Muscle of leg (tissue), 11 donors: ENCODE data around the gene L3MBTL4. TPM values are rescaled to one million over a fixed set of nuclear protein-coding genes. Genes with fewer than 3 reads are reported as not detected.

Source experiments
- DNase-seq: peaks from one replicate; pipeline ENCODE4 v3.0.0; 2013
- H3K27ac ChIP-seq: one replicate; pipeline ENCODE4 v1.5.1; 2013; ENCODE audit warnings: mild to moderate bottlenecking, low read length, control low read depth
- H3K27me3 ChIP-seq: one replicate; pipeline ENCODE4 v1.6.1; 2013; ENCODE audit warnings: low read length; ENCODE audit not compliant: control insufficient read depth, insufficient read depth
- H3K36me3 ChIP-seq: one replicate; pipeline ENCODE4 v1.6.1; 2013; ENCODE audit warnings: low read length; ENCODE audit not compliant: control insufficient read depth, insufficient read depth
- H3K4me1 ChIP-seq: one replicate; pipeline ENCODE4 v1.6.1; 2013; ENCODE audit warnings: low read length; ENCODE audit not compliant: control insufficient read depth, insufficient read depth
- H3K4me3 ChIP-seq: one replicate; pipeline ENCODE4 v1.5.1; 2013; ENCODE audit warnings: low read length, control low read depth
- H3K9me3 ChIP-seq: replicated peaks from 2 replicates; pipeline ENCODE4 v1.6.1; 2013; ENCODE audit warnings: low read depth, low read length; ENCODE audit not compliant: control insufficient read depth
- WGBS: methylation state at CpG from one replicate; pipeline ENCODE4 v1.1.5; 2013; ENCODE audit warnings: missing lambda C conversion rate; ENCODE audit not compliant: insufficient coverage; 5-methylcytosine and 5-hydroxymethylcytosine counted together
- polyA plus RNA-seq, 8 donors: library from polyadenylated mRNA; unstranded; fragments of 120-200 nt; gene quantifications; one replicate each; pipeline versions ENCODE4 v1.2.1 to v1.2.3, GENCODE V29; 2013; ENCODE audit warnings: inconsistent platforms in 1 of 8, low replicate concordance in 1 of 8; ENCODE audit not compliant: insufficient read length in 8 of 8, insufficient read depth in 1 of 8
- total RNA-seq: library from RNA; stranded (reverse); fragments of 120-200 nt; gene quantifications from one replicate; pipeline ENCODE4 v1.2.4, GENCODE V29; 2013

Gene L3MBTL4
- total and polyA plus RNA-seq, 9 donors: 0.78 to 4.2 (median 1.4) TPM

GRCh38 chr18:6256521-6256920, 158.2 kb downstream of the L3MBTL4 start:
- H3K9me3 ChIP-seq: peaks cover 2% of the 10 kb centered on the region
- H3K27me3 ChIP-seq: no peaks in the 10 kb centered on the region
- no peaks in the 10 kb centered on the region for H3K4me1 ChIP-seq
- no peak overlapping the region for H3K27ac ChIP-seq
- no peaks in the 10 kb centered on the region for H3K36me3 ChIP-seq
- DNase-seq: no peak
- WGBS: 85% methylated on average over 9 of the region's 10 CpGs
- no peak overlapping the region for H3K4me3 ChIP-seq

GRCh38 chr18:6255886-6256285, 158.8 kb downstream of the L3MBTL4 start:
- peaks cover 2% of the 10 kb centered on the region for H3K9me3 ChIP-seq
- DNase-seq: no peak
- H3K36me3 ChIP-seq: no peaks in the 10 kb centered on the region
- WGBS: no CpG with 5 or more reads among the region's 1 CpG
- H3K4me1 ChIP-seq: no peaks in the 10 kb centered on the region
- H3K27ac ChIP-seq: no peak overlapping the region
- H3K4me3 ChIP-seq: no peak overlapping the region
- H3K27me3 ChIP-seq: no peaks in the 10 kb centered on the region

GRCh38 chr18:6255116-6255705, 159.5 kb downstream of the L3MBTL4 start:
- no peaks in the 10 kb centered on the region for H3K4me1 ChIP-seq
- H3K4me3 ChIP-seq: no peak overlapping the region
- DNase-seq: no peak
- no peak overlapping the region for H3K27ac ChIP-seq
- H3K9me3 ChIP-seq: peaks cover 2% of the 10 kb centered on the region
- no peaks in the 10 kb centered on the region for H3K36me3 ChIP-seq
- H3K27me3 ChIP-seq: no peaks in the 10 kb centered on the region
- WGBS: 47% methylated on average over 2 of the region's 4 CpGs

- peaks cover 2% of the 10 kb centered on the region for H3K9me3 ChIP-seq
- no peaks in the 10 kb centered on the region for H3K36me3 ChIP-seq
- no peaks in the 10 kb centered on the region for H3K27me3 ChIP-seq
- H3K4me1 ChIP-seq: no peaks in the 10 kb centered on the region
- peak; percentile 59 for DNase-seq
- H3K27ac ChIP-seq: no peak overlapping the region
- no peak overlapping the region for H3K4me3 ChIP-seq
Observed at GRCh38 chr18:6254456-6254855, 160.3 kb downstream of the L3MBTL4 start.

GRCh38 chr18:6251084-6251483, 163.6 kb downstream of the L3MBTL4 start:
- Histone ChIP-seq H3K4me1 (no peaks in the 10 kb centered on the region), H3K27me3 (no peaks in the 10 kb centered on the region), H3K36me3 (no peaks in the 10 kb centered on the region), H3K27ac (no peak overlapping the region), H3K9me3 (no peaks in the 10 kb centered on the region), H3K4me3 (no peak overlapping the region)
- 96% methylated on average over 3 of the region's 4 CpGs for WGBS
- DNase-seq: no peak

- H3K9me3 ChIP-seq: no peaks in the 10 kb centered on the region
- H3K27ac ChIP-seq: no peak overlapping the region
- no peak overlapping the region for H3K4me3 ChIP-seq
- 75% methylated on average over 2 of the region's 4 CpGs for WGBS
- no peaks in the 10 kb centered on the region for H3K4me1 ChIP-seq
- DNase-seq: no peak
- no peaks in the 10 kb centered on the region for H3K27me3 ChIP-seq
- no peaks in the 10 kb centered on the region for H3K36me3 ChIP-seq
Observed at GRCh38 chr18:6249788-6250187, 164.9 kb downstream of the L3MBTL4 start.

- DNase-seq: peak; percentile 48
- WGBS: no CpG with 5 or more reads among the region's 2 CpGs
- Histone ChIP-seq H3K36me3 (no peaks in the 10 kb centered on the region), H3K27me3 (no peaks in the 10 kb centered on the region), H3K9me3 (no peaks in the 10 kb centered on the region), H3K4me3 (no peak overlapping the region), H3K27ac (no peak overlapping the region), H3K4me1 (no peaks in the 10 kb centered on the region)
Observed at GRCh38 chr18:6249170-6249569, 165.5 kb downstream of the L3MBTL4 start.

GRCh38 chr18:6248017-6248416, 166.7 kb downstream of the L3MBTL4 start:
- WGBS: 63% methylated on average over 1 of the region's 2 CpGs
- Histone ChIP-seq H3K4me3 (no peak overlapping the region), H3K36me3 (no peaks in the 10 kb centered on the region), H3K27me3 (no peaks in the 10 kb centered on the region), H3K27ac (no peak overlapping the region), H3K9me3 (no peaks in the 10 kb centered on the region), H3K4me1 (no peaks in the 10 kb centered on the region)
- no peak for DNase-seq

GRCh38 chr18:6242004-6242403, 172.7 kb downstream of the L3MBTL4 start:
- 92% methylated on average over 11 of the region's 11 CpGs for WGBS
- Histone ChIP-seq H3K27me3 (no peaks in the 10 kb centered on the region), H3K4me1 (no peaks in the 10 kb centered on the region), H3K36me3 (no peaks in the 10 kb centered on the region), H3K27ac (no peak overlapping the region), H3K9me3 (no peaks in the 10 kb centered on the region), H3K4me3 (no peak overlapping the region)
- no peak for DNase-seq

- no peak overlapping the region for H3K27ac ChIP-seq
- no peak overlapping the region for H3K4me3 ChIP-seq
- no peak for DNase-seq
- WGBS: 93% methylated on average over 5 of the region's 6 CpGs
- no peaks in the 10 kb centered on the region for H3K4me1 ChIP-seq
- H3K36me3 ChIP-seq: no peaks in the 10 kb centered on the region
- no peaks in the 10 kb centered on the region for H3K27me3 ChIP-seq
- peaks cover 2% of the 10 kb centered on the region for H3K9me3 ChIP-seq
Observed at GRCh38 chr18:6239716-6240115, 175.0 kb downstream of the L3MBTL4 start.

- Histone ChIP-seq H3K4me1 (no peaks in the 10 kb centered on the region), H3K27ac (no peak overlapping the region), H3K27me3 (no peaks in the 10 kb centered on the region), H3K4me3 (no peak overlapping the region), H3K9me3 (peaks cover 2% of the 10 kb centered on the region), H3K36me3 (no peaks in the 10 kb centered on the region)
- WGBS: no CpG with 5 or more reads among the region's 2 CpGs
- DNase-seq: no peak
Observed at GRCh38 chr18:6236258-6236657, 178.5 kb downstream of the L3MBTL4 start.
